Cardiac ventricle fibroblast (primary cell): ENCODE data around the gene USP17L26. TPM values are rescaled to one million over a fixed set of nuclear protein-coding genes. Genes with fewer than 3 reads are reported as not detected.

Experiments used
- total RNA-seq: library from RNA; depleted of rRNA; stranded (reverse); fragments of >200 nt; gene quantifications from 2 replicates; pipeline ENCODE4 v1.2.3, GENCODE V29; 2015

The USP17L26 gene, protein sequence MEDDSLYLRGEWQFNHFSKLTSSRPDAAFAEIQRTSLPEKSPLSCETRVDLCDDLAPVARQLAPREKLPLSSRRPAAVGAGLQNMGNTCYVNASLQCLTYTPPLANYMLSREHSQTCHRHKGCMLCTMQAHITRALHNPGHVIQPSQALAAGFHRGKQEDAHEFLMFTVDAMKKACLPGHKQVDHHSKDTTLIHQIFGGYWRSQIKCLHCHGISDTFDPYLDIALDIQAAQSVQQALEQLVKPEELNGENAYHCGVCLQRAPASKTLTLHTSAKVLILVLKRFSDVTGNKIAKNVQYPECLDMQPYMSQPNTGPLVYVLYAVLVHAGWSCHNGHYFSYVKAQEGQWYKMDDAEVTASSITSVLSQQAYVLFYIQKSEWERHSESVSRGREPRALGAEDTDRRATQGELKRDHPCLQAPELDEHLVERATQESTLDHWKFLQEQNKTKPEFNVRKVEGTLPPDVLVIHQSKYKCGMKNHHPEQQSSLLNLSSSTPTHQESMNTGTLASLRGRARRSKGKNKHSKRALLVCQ
- total RNA-seq: not detected in 2 replicates

DNA sequence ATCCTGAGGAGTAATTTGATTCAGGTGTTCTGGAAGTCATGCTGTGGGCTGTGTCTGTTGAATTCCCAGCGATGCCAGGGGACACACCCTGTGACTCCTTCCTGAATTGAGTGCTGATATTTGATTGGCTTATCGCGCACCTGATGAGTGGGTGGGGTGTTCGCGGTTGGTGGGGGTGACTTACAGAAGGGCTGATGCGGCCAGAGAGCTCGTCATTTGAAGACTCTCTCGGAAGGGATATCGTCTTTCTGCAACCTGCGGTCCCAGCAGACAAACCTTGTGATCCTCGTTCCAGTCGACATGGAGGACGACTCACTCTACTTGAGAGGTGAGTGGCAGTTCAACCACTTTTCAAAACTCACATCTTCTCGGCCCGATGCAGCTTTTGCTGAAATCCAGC is at the start of gene USP17L26:
USP17L26 (plus strand) TSS at position 301 of the 400 bp plus-strand sequence; CDS start at position 301, 0 bp downstream.

DNA sequence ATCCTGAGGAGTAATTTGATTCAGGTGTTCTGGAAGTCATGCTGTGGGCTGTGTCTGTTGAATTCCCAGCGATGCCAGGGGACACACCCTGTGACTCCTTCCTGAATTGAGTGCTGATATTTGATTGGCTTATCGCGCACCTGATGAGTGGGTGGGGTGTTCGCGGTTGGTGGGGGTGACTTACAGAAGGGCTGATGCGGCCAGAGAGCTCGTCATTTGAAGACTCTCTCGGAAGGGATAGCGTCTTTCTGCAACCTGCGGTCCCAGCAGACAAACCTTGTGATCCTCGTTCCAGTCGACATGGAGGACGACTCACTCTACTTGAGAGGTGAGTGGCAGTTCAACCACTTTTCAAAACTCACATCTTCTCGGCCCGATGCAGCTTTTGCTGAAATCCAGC is 9.6 kb upstream of the USP17L26 start, which contains the start of gene USP17L24:
USP17L24 (plus strand) TSS at position 301 of the 400 bp plus-strand sequence; CDS start at position 301, 0 bp downstream.

DNA sequence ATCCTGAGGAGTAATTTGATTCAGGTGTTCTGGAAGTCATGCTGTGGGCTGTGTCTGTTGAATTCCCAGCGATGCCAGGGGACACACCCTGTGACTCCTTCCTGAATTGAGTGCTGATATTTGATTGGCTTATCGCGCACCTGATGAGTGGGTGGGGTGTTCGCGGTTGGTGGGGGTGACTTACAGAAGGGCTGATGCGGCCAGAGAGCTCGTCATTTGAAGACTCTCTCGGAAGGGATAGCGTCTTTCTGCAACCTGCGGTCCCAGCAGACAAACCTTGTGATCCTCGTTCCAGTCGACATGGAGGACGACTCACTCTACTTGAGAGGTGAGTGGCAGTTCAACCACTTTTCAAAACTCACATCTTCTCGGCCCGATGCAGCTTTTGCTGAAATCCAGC is 4.8 kb upstream of the USP17L26 start, which contains the start of gene USP17L25:
USP17L25 (plus strand) TSS at position 301 of the 400 bp plus-strand sequence; CDS start at position 301, 0 bp downstream.

DNA sequence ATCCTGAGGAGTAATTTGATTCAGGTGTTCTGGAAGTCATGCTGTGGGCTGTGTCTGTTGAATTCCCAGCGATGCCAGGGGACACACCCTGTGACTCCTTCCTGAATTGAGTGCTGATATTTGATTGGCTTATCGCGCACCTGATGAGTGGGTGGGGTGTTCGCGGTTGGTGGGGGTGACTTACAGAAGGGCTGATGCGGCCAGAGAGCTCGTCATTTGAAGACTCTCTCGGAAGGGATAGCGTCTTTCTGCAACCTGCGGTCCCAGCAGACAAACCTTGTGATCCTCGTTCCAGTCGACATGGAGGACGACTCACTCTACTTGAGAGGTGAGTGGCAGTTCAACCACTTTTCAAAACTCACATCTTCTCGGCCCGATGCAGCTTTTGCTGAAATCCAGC is 4.6 kb downstream of the USP17L26 start, which contains the start of gene USP17L5:
USP17L5 (plus strand) TSS at position 301 of the 400 bp plus-strand sequence; CDS start at position 301, 0 bp downstream.

DNA sequence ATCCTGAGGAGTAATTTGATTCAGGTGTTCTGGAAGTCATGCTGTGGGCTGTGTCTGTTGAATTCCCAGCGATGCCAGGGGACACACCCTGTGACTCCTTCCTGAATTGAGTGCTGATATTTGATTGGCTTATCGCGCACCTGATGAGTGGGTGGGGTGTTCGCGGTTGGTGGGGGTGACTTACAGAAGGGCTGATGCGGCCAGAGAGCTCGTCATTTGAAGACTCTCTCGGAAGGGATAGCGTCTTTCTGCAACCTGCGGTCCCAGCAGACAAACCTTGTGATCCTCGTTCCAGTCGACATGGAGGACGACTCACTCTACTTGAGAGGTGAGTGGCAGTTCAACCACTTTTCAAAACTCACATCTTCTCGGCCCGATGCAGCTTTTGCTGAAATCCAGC is 9.4 kb downstream of the USP17L26 start, which contains the start of gene USP17L27:
USP17L27 (plus strand) TSS at position 301 of the 400 bp plus-strand sequence; CDS start at position 301, 0 bp downstream.

DNA sequence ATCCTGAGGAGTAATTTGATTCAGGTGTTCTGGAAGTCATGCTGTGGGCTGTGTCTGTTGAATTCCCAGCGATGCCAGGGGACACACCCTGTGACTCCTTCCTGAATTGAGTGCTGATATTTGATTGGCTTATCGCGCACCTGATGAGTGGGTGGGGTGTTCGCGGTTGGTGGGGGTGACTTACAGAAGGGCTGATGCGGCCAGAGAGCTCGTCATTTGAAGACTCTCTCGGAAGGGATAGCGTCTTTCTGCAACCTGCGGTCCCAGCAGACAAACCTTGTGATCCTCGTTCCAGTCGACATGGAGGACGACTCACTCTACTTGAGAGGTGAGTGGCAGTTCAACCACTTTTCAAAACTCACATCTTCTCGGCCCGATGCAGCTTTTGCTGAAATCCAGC is 14.1 kb downstream of the USP17L26 start, which contains the start of gene USP17L28:
USP17L28 (plus strand) TSS at position 301 of the 400 bp plus-strand sequence; CDS start at position 301, 0 bp downstream.

DNA sequence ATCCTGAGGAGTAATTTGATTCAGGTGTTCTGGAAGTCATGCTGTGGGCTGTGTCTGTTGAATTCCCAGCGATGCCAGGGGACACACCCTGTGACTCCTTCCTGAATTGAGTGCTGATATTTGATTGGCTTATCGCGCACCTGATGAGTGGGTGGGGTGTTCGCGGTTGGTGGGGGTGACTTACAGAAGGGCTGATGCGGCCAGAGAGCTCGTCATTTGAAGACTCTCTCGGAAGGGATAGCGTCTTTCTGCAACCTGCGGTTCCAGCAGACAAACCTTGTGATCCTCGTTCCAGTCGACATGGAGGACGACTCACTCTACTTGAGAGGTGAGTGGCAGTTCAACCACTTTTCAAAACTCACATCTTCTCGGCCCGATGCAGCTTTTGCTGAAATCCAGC is 18.9 kb downstream of the USP17L26 start, which contains the start of gene USP17L29:
USP17L29 (plus strand) TSS at position 301 of the 400 bp plus-strand sequence; CDS start at position 301, 0 bp downstream.

DNA sequence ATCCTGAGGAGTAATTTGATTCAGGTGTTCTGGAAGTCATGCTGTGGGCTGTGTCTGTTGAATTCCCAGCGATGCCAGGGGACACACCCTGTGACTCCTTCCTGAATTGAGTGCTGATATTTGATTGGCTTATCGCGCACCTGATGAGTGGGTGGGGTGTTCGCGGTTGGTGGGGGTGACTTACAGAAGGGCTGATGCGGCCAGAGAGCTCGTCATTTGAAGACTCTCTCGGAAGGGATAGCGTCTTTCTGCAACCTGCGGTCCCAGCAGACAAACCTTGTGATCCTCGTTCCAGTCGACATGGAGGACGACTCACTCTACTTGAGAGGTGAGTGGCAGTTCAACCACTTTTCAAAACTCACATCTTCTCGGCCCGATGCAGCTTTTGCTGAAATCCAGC is 28.4 kb downstream of the USP17L26 start, which contains the start of gene USP17L30:
USP17L30 (plus strand) TSS at position 301 of the 400 bp plus-strand sequence; CDS start at position 301, 0 bp downstream.

Other genes starting within 250 kb of the USP17L26 start
- not detected in 2 replicates for gene FAM90A26, start 164.2 kb upstream of the USP17L26 start, total RNA-seq
- not detected in 2 replicates for gene USP17L10, start 124.0 kb upstream of the USP17L26 start, total RNA-seq
- gene USP17L11, start 119.3 kb upstream of the USP17L26 start, total RNA-seq: not detected in 2 replicates
- gene USP17L12, start 114.5 kb upstream of the USP17L26 start, total RNA-seq: not detected in 2 replicates
- gene USP17L13, start 109.8 kb upstream of the USP17L26 start, total RNA-seq: not detected in 2 replicates
- gene USP17L15, start 100.3 kb upstream of the USP17L26 start, total RNA-seq: not detected in 2 replicates
- gene USP17L17, start 90.8 kb upstream of the USP17L26 start, total RNA-seq: not detected in 2 replicates
- not detected in 2 replicates for gene USP17L18, start 86.0 kb upstream of the USP17L26 start, total RNA-seq
- not detected in 2 replicates for gene USP17L19, start 81.3 kb upstream of the USP17L26 start, total RNA-seq
- gene USP17L20, start 76.5 kb upstream of the USP17L26 start, total RNA-seq: not detected in 2 replicates
- not detected in 2 replicates for gene USP17L21, start 71.8 kb upstream of the USP17L26 start, total RNA-seq
- gene USP17L22, start 67.0 kb upstream of the USP17L26 start, total RNA-seq: not detected in 2 replicates
- gene USP17L24, start 9.5 kb upstream of the USP17L26 start, total RNA-seq: not detected in 2 replicates
- gene USP17L25, start 4.7 kb upstream of the USP17L26 start, total RNA-seq: not detected in 2 replicates
- not detected in 2 replicates for gene USP17L5, start 4.7 kb downstream of the USP17L26 start, total RNA-seq
- not detected in 2 replicates for gene USP17L27, start 9.5 kb downstream of the USP17L26 start, total RNA-seq
- gene USP17L28, start 14.2 kb downstream of the USP17L26 start, total RNA-seq: not detected in 2 replicates
- not detected in 2 replicates for gene USP17L29, start 19.0 kb downstream of the USP17L26 start, total RNA-seq
- gene USP17L30, start 28.5 kb downstream of the USP17L26 start, total RNA-seq: not detected in 2 replicates
- gene DEFB131A, start 109.8 kb downstream of the USP17L26 start, total RNA-seq: not detected in 2 replicates